K562 (cell line): ENCODE data around the gene SUSD3. TPM values are rescaled to one million over a fixed set of nuclear protein-coding genes. Genes with fewer than 3 reads are reported as not detected.

Source experiments
- ARNT ChIP-seq, 2 experiments: fragments of 450-650 bp; IDR thresholded peaks; 2 replicates each; pipeline ENCODE4 v1.6.1; 2016; ENCODE audit warnings: mild to moderate bottlenecking in 1 of 2
- BHLHE40 ChIP-seq: IDR thresholded peaks from 2 replicates; pipeline ENCODE4 v1.6.1; 2011; ENCODE audit warnings: low read length, improper control_type of control experiment
- C11orf30 ChIP-seq: fragments of 450-650 bp; IDR thresholded peaks from 2 replicates; pipeline ENCODE4 v1.6.1; 2016; ENCODE audit warnings: low read depth, mild to moderate bottlenecking
- CEBPZ ChIP-seq: fragments of 150-350 bp; IDR thresholded peaks from 2 replicates; pipeline ENCODE4 v1.6.1; 2014; ENCODE audit warnings: low read depth, mild to moderate bottlenecking, low read length, borderline replicate concordance
- CREB3L1 ChIP-seq: fragments of 450-650 bp; IDR thresholded peaks from 2 replicates; pipeline ENCODE4 v1.6.1; 2014; ENCODE audit warnings: low read depth, mild to moderate bottlenecking, moderate library complexity, borderline replicate concordance
- CREBBP ChIP-seq: IDR thresholded peaks from one replicate; pipeline ENCODE4 v1.6.1; 2012; ENCODE audit warnings: low read depth, mild to moderate bottlenecking, control low read depth, inconsistent platforms, low read length
- GMEB1 ChIP-seq: fragments of 250-450 bp; sonication (Bioruptor Pico); IDR thresholded peaks from 2 replicates; pipeline ENCODE4 v1.4.0; 2020; ENCODE audit warnings: mild to moderate bottlenecking
- GTF2A2 ChIP-seq: IDR thresholded peaks from 2 replicates; pipeline ENCODE4 v1.6.1; 2016; ENCODE audit warnings: mild to moderate bottlenecking, missing genetic modification characterization, missing compliant biosample characterization
- HCFC1 ChIP-seq: IDR thresholded peaks from 2 replicates; pipeline ENCODE4 v1.6.1; 2012; ENCODE audit warnings: low read depth, low read length, improper control_type of control experiment
- ILK ChIP-seq: fragments of 450-650 bp; IDR thresholded peaks from 2 replicates; pipeline ENCODE4 v1.6.1; 2016; ENCODE audit warnings: missing genetic modification characterization, low read depth, mild to moderate bottlenecking, missing compliant biosample characterization, moderate library complexity, borderline replicate concordance
- MEIS2 ChIP-seq: fragments of 450-650 bp; IDR thresholded peaks from 2 replicates; pipeline ENCODE4 v1.6.1; 2014; ENCODE audit warnings: mild to moderate bottlenecking; ENCODE audit not compliant: partially characterized antibody
- PKNOX1 ChIP-seq: fragments of 450-650 bp; IDR thresholded peaks from 2 replicates; pipeline ENCODE4 v1.6.1; 2016
- RBM25 ChIP-seq: fragments of 200-400 bp; formaldehyde crosslinking; IDR thresholded peaks from 2 replicates; pipeline ENCODE4 v1.6.1; 2018; ENCODE audit warnings: low read length, low read depth, moderate library complexity; ENCODE audit not compliant: severe bottlenecking
- SRSF3 ChIP-seq: fragments of 200-400 bp; formaldehyde crosslinking; IDR thresholded peaks from 2 replicates; pipeline ENCODE4 v1.6.1; 2016; ENCODE audit warnings: mild to moderate bottlenecking, low read length, moderate library complexity; ENCODE audit not compliant: insufficient read depth
- STAT5B ChIP-seq: fragments of 250-450 bp; sonication (Bioruptor Pico); IDR thresholded peaks from 2 replicates; pipeline ENCODE4 v1.8.0; 2021; ENCODE audit warnings: mild to moderate bottlenecking, inconsistent platforms
- ZNF274 ChIP-seq: IDR thresholded peaks from 2 replicates; pipeline ENCODE4 v1.6.1; 2011; ENCODE audit warnings: low read depth, mild to moderate bottlenecking, low read length, moderate library complexity, borderline replicate concordance
- ZNF511 ChIP-seq: sonication (generic); formaldehyde crosslinking; IDR thresholded peaks from 2 replicates; pipeline ENCODE4 v1.8.0; 2022; ENCODE audit warnings: mild to moderate bottlenecking, missing genetic modification reagents
- ZNF583 ChIP-seq: fragments of 250-450 bp; sonication (Bioruptor Pico); IDR thresholded peaks from 2 replicates; pipeline ENCODE4 v1.4.0; 2020
- ZNF584 ChIP-seq: fragments of 200-800 bp; sonication (Bioruptor generic); IDR thresholded peaks from 2 replicates; pipeline ENCODE4 v1.6.1; 2016; ENCODE audit warnings: low read depth, mild to moderate bottlenecking, missing genetic modification characterization, missing compliant biosample characterization
- polyA plus RNA-seq, 8 experiments: library from polyadenylated mRNA; depleted of rRNA in 4 of 8; stranded (reverse) in 5 of 8; unstranded in 3 of 8; fragments of >200 nt; fragmentation: Nextera tagmentation in 2 of 8; fragmentation: Illumina TruSeq in 1 of 8; extraction: Ambion mirVana in 2 of 8; extraction: Trizol in 1 of 8; gene quantifications; 2 replicates each; pipeline versions ENCODE4 v1.2.1 to v1.2.3, GENCODE V29; 2011 to 2014; ENCODE audit warnings: inconsistent platforms in 1 of 8, missing spikeins in 1 of 8
- total RNA-seq, 7 experiments: library from RNA; depleted of rRNA in 6 of 7; stranded (reverse); fragments of >200 nt in 6 of 7; fragmentation: Illumina TruSeq in 2 of 7; extraction: Trizol in 2 of 7; gene quantifications; 2 replicates each; pipeline versions ENCODE4 v1.2.1 to v1.2.3, GENCODE V29; 2011 to 2021; ENCODE audit warnings: low replicate concordance in 1 of 7

Gene SUSD3
- total and polyA plus RNA-seq, 9 of the 15 experiments (the other 6 are each of a cell fraction or from before 2014, with no cell fraction given), result 1.3 to 21.7 (median 11.4) TPM

- TF ChIP-seq BHLHE40, result peak; percentile 76
- TF ChIP-seq CREB3L1, result peak; percentile 58; the same call in 1 of the 2 replicates
- no peak for TF ChIP-seq ZNF511 (CRISPR knock-in tag)
- peak in 1 of 2 experiments; percentile 57; a peak in 1 of 4 replicates for TF ChIP-seq ARNT (IDR thresholded peaks at IDR 0.05)
- peak; percentile 76 for TF ChIP-seq PKNOX1
- TF ChIP-seq C11orf30, result peak; percentile 94
- TF ChIP-seq GTF2A2 (tag), result no peak
- TF ChIP-seq GMEB1 (CRISPR knock-in tag), result no peak
- no peak for TF ChIP-seq STAT5B (CRISPR knock-in tag)
- peak; percentile 92 for TF ChIP-seq HCFC1
- TF ChIP-seq SRSF3, result no peak
- peak; percentile 59 for TF ChIP-seq MEIS2
- no peak for TF ChIP-seq ZNF274
- no peak for TF ChIP-seq ILK
- no peak for TF ChIP-seq CEBPZ
- no peak for TF ChIP-seq ZNF583 (CRISPR knock-in tag)
- no peak for TF ChIP-seq CREBBP
- TF ChIP-seq RBM25, result peak; percentile 49
- TF ChIP-seq ZNF584 (CRISPR knock-in tag), result no peak
Observed at GRCh38 chr9:93071464-93071863, 13.0 kb downstream of the SUSD3 start (continued).
